COLO668 (cell line): ENCODE measurements around the gene OLFML1.

ENCODE experiments used
- DNase-seq: peaks from one replicate; lab custom pipeline; 2025; ENCODE audit not compliant: unreplicated experiment; lab: John Stamatoyannopoulos, UW

The OLFML1 gene

DNA sequence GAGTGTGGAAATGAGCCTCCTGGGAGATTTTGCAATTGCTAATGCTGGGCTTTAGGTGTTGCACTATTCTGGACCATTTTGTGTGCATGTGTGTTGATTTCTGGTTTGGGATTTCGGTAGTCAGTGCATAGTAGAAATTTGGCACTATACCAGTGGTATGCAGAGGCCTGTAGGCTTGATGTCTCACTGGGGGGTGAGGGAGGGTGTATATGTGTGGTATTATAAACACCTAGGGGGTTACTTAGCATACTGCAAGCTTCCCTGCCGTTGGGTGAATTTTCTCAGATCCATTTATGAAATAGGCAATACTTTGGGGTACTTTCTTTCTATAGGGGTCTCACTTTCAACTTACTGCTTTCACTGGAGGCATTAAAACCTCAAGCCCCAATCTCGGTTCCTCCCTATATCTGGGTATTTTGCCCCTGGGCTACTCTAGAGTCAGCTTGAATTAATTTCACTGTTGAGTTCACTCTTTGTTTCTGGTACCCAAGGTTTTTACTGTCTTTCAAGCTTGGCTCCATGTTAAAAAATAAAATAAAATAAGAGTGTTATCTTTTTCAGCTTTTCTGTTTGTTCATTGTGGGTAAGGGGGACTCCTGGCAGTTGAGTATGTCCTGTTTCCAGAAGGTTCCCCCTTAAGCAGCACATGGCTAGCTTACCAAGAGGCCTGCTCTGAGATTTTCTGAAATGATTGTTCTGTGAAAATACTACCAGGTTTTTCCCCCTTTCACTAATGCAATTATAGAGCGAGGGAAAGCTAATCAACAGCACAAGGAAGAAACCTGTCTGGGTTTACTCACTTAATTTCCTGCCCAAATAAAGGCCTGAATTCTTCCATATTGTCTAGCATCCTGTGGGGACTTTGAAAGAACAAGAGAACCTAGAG lies 74.3 kb downstream of the OLFML1 start:
- DNase-seq = no peak
